RWPE2 (cell line): Measurements from ENCODE around the gene TMEM243.

ENCODE experiments used
- ATAC-seq: fragments of 200-7000 bp; cut with Tn5 transposase; 3 replicates; pipeline ENCODE4 v1.9.1; 2021; ENCODE audit warnings: low read depth
- DNase-seq: peaks from one replicate; pipeline ENCODE4 v3.0.0-alpha.2; 2020; ENCODE audit warnings: low spot score
- H3K27ac ChIP-seq: fragments of 450-650 bp; 2 replicates; pipeline ENCODE4 v1.5.1; 2017; ENCODE audit warnings: mild to moderate bottlenecking; ENCODE audit not compliant: poor library complexity, severe bottlenecking
- H3K27me3 ChIP-seq: fragments of 250-450 bp; sonication (Bioruptor Pico); 2 replicates; pipeline ENCODE4 v1.5.1; 2021; ENCODE audit warnings: mild to moderate bottlenecking, moderate library complexity; ENCODE audit not compliant: insufficient read depth, poor library complexity, severe bottlenecking
- H3K36me3 ChIP-seq: fragments of 250-450 bp; sonication (Bioruptor Pico); 2 replicates; pipeline ENCODE4 v1.5.1; 2020; ENCODE audit warnings: low read depth, mild to moderate bottlenecking, moderate library complexity
- H3K4me1 ChIP-seq: fragments of 250-450 bp; sonication (Bioruptor Pico); 2 replicates; pipeline ENCODE4 v1.5.1; 2021; ENCODE audit warnings: mild to moderate bottlenecking, moderate library complexity; ENCODE audit not compliant: insufficient read depth, poor library complexity, severe bottlenecking
- H3K4me3 ChIP-seq: fragments of 250-450 bp; sonication (Bioruptor Pico); 2 replicates; pipeline ENCODE4 v1.5.1; 2021; ENCODE audit warnings: mild to moderate bottlenecking, moderate library complexity; ENCODE audit not compliant: severe bottlenecking
- H3K9me3 ChIP-seq: fragments of 250-450 bp; sonication (Bioruptor Pico); 2 replicates; pipeline ENCODE4 v1.5.1; 2021; ENCODE audit warnings: mild to moderate bottlenecking, moderate library complexity; ENCODE audit not compliant: severe bottlenecking
- TF ChIP-seq, protein P1 (sequence below): fragments of 450-650 bp; IDR thresholded peaks from one replicate; pipeline ENCODE4 v1.5.1; 2017; ENCODE audit warnings: mild to moderate bottlenecking, moderate library complexity; ENCODE audit not compliant: poor library complexity, severe bottlenecking

The TMEM243 gene

DNA sequence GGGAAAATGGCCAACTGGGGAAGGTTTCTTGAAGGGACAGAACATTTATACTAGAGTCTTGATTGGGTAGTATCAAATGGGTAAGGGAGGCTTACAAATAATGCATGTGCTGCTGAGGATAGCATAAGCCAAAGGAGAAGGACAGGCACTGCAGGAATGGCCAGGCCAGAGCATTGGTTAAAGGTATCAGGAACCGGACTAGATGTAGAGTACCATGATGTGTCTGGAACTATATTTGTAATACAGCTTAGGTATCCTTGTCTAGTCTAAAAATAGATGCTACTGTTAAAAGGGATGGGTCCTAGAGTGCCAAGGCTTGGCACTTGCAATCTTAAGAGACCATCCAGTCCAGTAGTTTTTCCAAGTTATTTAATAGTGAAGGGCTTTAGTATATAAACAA, 20.3 kb downstream of the TMEM243 start:
- Histone ChIP-seq H3K4me1 (no peaks in the 10 kb centered on the region), H3K36me3 (peaks cover 70% of the 10 kb centered on the region), H3K9me3 (no peaks in the 10 kb centered on the region), H3K27me3 (no peaks in the 10 kb centered on the region), H3K4me3 (no peak overlapping the region), H3K27ac (no peak overlapping the region)
- TF ChIP-seq, protein P1, sequence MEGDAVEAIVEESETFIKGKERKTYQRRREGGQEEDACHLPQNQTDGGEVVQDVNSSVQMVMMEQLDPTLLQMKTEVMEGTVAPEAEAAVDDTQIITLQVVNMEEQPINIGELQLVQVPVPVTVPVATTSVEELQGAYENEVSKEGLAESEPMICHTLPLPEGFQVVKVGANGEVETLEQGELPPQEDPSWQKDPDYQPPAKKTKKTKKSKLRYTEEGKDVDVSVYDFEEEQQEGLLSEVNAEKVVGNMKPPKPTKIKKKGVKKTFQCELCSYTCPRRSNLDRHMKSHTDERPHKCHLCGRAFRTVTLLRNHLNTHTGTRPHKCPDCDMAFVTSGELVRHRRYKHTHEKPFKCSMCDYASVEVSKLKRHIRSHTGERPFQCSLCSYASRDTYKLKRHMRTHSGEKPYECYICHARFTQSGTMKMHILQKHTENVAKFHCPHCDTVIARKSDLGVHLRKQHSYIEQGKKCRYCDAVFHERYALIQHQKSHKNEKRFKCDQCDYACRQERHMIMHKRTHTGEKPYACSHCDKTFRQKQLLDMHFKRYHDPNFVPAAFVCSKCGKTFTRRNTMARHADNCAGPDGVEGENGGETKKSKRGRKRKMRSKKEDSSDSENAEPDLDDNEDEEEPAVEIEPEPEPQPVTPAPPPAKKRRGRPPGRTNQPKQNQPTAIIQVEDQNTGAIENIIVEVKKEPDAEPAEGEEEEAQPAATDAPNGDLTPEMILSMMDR: no peak
- DNase-seq: no peak
- ATAC-seq: peak; percentile 9; the same call in 1 of the 3 replicates

DNA sequence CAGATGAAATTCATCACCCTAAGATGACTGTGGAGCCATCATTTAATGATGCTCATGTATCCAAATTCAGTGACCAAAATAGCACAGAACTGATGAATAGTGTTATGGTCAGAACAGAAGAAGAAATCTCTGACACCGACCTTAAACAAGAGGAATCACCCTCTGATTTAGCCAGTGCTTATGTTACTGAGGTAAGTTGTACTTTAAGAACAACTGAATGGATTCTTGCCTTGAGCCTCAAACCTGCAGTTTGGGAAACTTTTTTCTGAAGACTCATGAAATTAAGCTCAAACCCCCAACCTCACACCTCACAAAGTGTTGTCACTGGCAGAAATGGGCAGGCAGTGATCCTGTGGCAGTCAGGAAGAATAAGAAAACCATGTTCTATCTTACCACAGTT, 25.6 kb downstream of the TMEM243 start:
- Histone ChIP-seq H3K36me3 (peaks cover 100% of the 10 kb centered on the region), H3K27me3 (no peaks in the 10 kb centered on the region), H3K27ac (no peak overlapping the region), H3K9me3 (no peaks in the 10 kb centered on the region), H3K4me3 (no peak overlapping the region), H3K4me1 (no peaks in the 10 kb centered on the region)
- no peak for ATAC-seq
- no peak for DNase-seq
- TF ChIP-seq, protein P1: no peak

DNA sequence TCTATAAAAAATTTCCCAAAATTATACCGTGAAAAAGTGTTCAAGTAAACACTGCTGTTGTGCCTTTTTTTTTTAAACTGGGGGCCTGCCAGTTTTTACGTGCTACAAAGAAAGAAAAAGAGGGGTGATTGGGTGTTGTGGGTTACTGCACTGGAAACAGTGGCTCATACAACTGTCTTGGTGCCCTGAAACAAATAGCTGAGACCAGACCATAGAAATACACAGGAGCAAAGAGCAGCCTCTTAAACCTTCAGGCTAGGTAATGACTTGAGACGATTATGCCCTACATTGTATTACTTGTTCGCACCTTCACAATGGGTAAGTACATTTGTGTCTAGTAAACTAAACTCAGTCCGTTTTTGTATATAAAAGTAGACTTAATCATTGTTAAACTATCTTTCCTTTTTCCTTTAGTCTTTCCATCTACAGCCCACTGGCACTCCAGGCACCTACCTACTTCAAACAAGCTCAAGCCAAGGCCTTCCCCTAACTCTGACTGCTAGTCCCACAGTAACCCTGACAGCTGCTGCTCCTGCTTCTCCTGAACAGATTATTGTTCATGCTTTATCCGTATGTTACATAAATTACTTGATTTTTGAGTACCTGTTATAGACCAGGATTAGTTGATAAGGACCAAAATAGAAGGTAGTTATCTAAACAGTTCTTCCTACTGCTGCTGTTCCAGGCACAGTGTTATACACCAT, 26.6 kb downstream of the TMEM243 start:
- no peak for DNase-seq
- Histone ChIP-seq H3K9me3 (no peaks in the 10 kb centered on the region), H3K4me3 (no peak overlapping the region), H3K36me3 (peaks cover 100% of the 10 kb centered on the region), H3K27ac (no peak overlapping the region), H3K27me3 (no peaks in the 10 kb centered on the region), H3K4me1 (no peaks in the 10 kb centered on the region)
- ATAC-seq: no peak
- TF ChIP-seq, protein P1: no peak

DNA sequence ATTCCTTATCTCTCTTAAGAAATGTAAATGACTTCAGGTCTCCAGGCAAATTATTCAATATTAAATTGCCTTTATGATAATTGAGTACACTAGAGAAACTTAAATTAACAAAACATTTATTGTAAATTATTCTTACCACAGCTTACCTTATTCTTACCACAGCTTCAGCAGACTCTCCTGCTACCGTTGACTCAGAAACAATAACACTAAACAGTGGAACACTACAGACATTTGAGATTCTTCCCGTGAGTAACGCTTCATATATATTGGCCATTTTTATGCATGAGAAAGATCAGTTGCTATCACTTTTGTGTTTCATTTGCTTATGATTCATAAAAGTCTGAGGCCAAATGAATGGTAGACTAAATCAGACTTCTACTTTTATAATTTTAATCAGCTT, 28.7 kb downstream of the TMEM243 start:
- peaks cover 100% of the 10 kb centered on the region for H3K36me3 ChIP-seq
- TF ChIP-seq, protein P1: no peak
- no peaks in the 10 kb centered on the region for H3K9me3 ChIP-seq
- no peak overlapping the region for H3K4me3 ChIP-seq
- no peaks in the 10 kb centered on the region for H3K4me1 ChIP-seq
- H3K27ac ChIP-seq: no peak overlapping the region
- no peaks in the 10 kb centered on the region for H3K27me3 ChIP-seq
- DNase-seq: no peak
- ATAC-seq: no peak

DNA sequence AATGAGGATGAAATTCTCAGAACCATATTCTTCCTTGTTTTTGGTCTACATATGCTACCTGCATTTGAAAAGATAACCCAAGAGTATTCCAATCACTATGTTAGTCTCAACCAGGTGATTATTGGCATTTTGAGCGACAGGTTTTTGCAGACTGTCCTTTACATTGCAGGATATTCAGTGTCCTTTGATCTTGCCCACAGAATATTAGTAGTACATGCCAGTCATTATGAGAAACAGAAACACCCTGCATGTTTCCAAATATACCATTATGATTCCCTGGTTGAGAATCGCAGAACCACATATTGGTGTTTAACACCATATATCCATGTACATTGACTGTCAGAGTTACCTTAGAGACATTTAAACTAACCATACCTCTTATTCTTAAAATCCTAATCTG, 30.6 kb downstream of the TMEM243 start:
- TF ChIP-seq, protein P1: no peak
- no peak for DNase-seq
- no peaks in the 10 kb centered on the region for H3K27me3 ChIP-seq
- no peaks in the 10 kb centered on the region for H3K9me3 ChIP-seq
- ATAC-seq: no peak
- H3K36me3 ChIP-seq: peaks cover 100% of the 10 kb centered on the region
- H3K4me1 ChIP-seq: no peaks in the 10 kb centered on the region
- no peak overlapping the region for H3K4me3 ChIP-seq
- H3K27ac ChIP-seq: no peak overlapping the region
